Cardiac fibroblast (primary cell): ENCODE results near the gene MYO1E.

Experiments
- DNase-seq, 2 donors: peaks; one replicate each; pipeline versions ENCODE4 v3.0.0 to v3.0.0-alpha.2; 2010; ENCODE audit warnings: low read depth in 2 of 2
- H3K4me3 ChIP-seq, 2 donors: replicated peaks in 1 of 2; 1 replicate in 1 of 2; 2 replicates in 1 of 2; pipeline ENCODE4 v1.5.1; 2011; ENCODE audit warnings: low read depth in 2 of 2, low read length in 2 of 2, mild to moderate bottlenecking in 2 of 2, moderate library complexity in 1 of 2
- CTCF ChIP-seq: IDR thresholded peaks from one replicate; pipeline ENCODE4 v1.5.1; 2011; ENCODE audit warnings: low read depth, mild to moderate bottlenecking, low read length, inconsistent platforms

The MYO1E gene

DNA sequence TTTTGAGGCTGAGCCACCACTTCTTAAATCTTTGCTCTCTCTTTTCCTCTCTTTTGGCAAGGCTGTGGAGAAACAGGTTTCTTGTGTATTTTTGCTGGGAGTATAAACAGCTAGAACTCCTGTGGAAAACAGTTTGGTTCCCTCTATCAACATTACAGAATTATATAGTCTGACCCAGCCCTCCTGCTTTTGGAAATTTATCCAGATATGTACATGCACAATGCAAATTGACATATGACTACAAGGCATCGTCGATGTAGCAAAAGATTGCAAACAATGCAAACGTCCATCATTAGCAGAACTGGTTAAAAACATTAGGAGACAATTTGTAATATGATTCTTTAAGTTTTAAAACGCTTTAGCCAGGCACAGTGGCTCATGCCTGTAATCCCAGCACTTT, 12.5 kb upstream of the MYO1E start:
- no peak for TF ChIP-seq CTCF
- H3K4me3 ChIP-seq: no peak overlapping the region
- no peak for DNase-seq

- DNase-seq: no peak
- TF ChIP-seq CTCF: no peak
These were observed 11.8 kb upstream of the MYO1E start for GRCh38 chr15:59384507-59384906.

DNA sequence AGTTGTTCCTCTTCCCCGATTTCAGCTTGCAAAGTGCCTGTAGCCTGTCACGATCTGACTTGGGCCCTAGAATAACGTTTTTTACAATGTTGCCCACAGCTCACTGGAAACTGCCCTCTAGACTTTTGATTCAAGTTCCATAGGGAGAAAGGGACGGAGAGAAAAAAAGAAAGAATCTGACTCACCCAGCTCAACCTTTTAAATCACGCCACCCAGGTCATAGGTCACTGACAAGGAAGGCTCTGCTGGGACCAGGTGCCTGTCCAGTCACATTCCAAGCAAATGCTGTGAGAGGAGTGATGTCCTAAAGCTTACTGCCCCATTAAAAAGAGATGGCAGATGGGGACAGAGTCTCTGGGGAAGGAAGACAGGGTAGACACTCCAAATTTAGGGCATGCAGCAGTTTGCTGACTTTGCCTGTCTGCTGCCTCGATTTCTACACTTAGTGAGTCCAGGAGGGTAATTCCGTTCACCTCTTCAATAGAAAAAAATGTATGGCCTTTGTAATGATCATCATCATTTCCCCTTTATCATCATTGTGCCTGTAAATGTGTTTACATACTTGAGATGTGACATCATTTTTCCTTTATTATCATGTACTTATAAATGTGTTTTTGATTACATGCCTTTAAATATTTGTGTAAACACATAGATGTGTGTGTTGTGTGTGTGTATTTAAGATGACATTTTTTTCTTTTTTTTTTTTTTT, 8.4 kb upstream of the MYO1E start:
- DNase-seq: no peak
- TF ChIP-seq CTCF: no peak
- H3K4me3 ChIP-seq: no peak overlapping the region

More at GRCh38 chr15:59384507-59384906, 11.8 kb upstream of the MYO1E start:
- H3K4me3 ChIP-seq: no peak overlapping the region

DNA sequence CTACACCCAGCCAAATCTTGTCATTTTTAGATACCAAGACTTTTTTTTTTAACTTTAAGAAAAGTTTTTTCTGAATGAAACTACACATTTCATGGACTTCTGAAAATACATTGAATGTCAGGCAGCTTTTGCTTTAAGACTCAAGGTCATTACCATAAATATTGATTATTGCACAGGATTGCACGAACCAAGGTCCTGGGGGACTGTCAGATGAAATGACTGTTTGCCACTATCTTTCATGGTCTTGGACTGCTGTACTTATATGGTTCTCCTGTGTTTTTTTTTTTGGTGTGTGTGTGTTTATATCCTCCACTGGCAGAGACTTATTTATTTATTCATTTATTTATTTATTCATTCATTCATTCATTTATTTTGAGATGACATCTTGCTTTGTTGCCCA, 6.9 kb upstream of the MYO1E start:
- TF ChIP-seq CTCF: no peak
- no peak for DNase-seq
- H3K4me3 ChIP-seq: no peak overlapping the region

DNA sequence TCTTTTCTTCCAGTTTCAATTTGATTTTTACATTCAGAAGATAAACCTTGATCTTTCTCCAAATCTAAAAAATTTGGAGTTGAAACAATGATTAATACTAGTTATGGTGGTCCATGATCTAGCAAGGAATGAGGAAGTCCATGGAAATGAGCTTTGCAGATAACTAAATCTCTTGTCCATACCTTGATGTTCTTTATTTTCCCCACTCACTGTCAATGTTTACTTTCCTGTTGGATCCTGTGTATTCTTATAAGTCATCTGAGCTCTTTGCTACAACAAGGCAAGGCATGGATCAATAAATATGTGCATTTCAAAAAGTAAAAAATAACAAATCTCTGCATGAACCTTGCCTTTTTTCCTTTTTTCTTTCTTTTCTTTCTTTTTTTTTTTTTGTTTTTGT, 6.2 kb upstream of the MYO1E start:
- no peak for TF ChIP-seq CTCF
- DNase-seq: no peak
- H3K4me3 ChIP-seq: no peak overlapping the region

DNA sequence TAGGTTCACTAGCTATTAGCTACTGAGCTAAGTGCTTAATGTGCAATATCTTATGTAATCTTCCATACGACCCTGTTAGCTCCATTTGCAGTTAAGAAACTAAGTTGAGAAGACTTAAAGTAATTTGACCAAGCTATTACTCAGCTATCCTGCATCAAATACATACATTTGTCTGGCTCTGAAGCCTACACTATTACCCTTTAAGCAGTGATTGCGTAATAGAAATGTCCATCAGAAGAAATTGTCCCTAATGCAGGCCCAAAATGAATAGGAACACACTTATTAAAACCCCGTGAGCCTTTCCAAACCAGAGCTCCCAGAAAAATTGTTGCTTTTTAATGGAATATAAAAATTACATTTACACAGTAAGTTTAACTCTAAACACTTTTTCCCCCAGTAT, 5.3 kb upstream of the MYO1E start:
- TF ChIP-seq CTCF: no peak
- no peak for DNase-seq
- no peak overlapping the region for H3K4me3 ChIP-seq

DNA sequence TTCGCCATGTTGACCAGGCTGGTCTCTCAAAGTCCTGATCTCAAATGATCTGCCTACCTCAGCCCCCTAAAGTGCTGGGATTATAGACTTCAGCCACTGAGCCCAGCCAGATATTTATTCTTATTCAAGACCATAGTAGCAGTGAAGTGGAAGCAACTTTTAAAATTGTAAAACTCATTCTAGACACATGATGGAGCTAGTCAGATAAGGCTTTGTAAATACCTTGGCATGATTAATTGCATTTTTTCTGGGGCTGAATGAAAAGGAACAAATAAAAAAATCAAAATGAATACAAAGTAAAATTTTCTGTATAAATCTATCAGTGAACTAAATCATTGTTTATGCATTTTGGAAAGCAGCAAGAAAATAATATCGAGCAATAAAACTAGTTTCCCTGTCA, 4.1 kb upstream of the MYO1E start:
- H3K4me3 ChIP-seq: no peak overlapping the region
- no peak for TF ChIP-seq CTCF
- peak; percentile 45 to 46 for DNase-seq
